HCT116 (cell line): ENCODE measurements around the gene HRC. TPM values are rescaled to one million over a fixed set of nuclear protein-coding genes. Genes with fewer than 3 reads are reported as not detected.

Source experiments
- ATAC-seq: fragments of 200-7000 bp; cut with Tn5 transposase; 2 replicates; pipeline ENCODE4 v1.9.1; 2020; ENCODE audit warnings: mild to moderate bottlenecking, moderate library complexity
- BruUV-seq: library from RNA; stranded (reverse); fragments of 400-500 nt; replicated peaks from 2 replicates; lab custom pipeline; 2021; lab: Mats Ljungman, UMichigan
- CTCF ChIA-PET: fragments of 300-600 bp; sonication (Branson Sonifier 250); formaldehyde crosslinking; loops from one replicate; lab custom pipeline; 2021; ENCODE audit warnings: antibody characterized with exemption; lab: Charles Lee
- POLR2A ChIA-PET: fragments of 300-600, 350-600 bp; sonication (Branson Sonifier 250); formaldehyde crosslinking; loops from one replicate; lab custom pipeline; 2021; ENCODE audit warnings: antibody characterized with exemption; lab: Charles Lee
- RAD21 ChIA-PET, 2 experiments: fragments of 300-600 bp; sonication (Branson Sonifier 250); formaldehyde crosslinking; loops; one replicate each; lab custom pipeline; 2023; ENCODE audit warnings: low total read pairs in 2 of 2; ENCODE audit not compliant: uncharacterized antibody in 2 of 2, unreplicated experiment in 2 of 2, low non-redundant PET in 1 of 2; lab: Charles Lee
- DNase-seq: peaks from one replicate; pipeline ENCODE4 v3.0.0-alpha.2; 2010; ENCODE audit warnings: low read depth, low spot score
- H2AFZ ChIP-seq: fragments of 200-600 bp; shearing (Covaris generic), sonication (generic); 2 replicates; pipeline ENCODE4 v1.6.1; 2017; ENCODE audit warnings: low read depth, mixed run types, mixed read lengths, antibody characterized with exemption, low read length; ENCODE audit not compliant: poor library complexity, severe bottlenecking
- H3K27ac ChIP-seq: 2 replicates; pipeline ENCODE4 v1.5.1; 2012; ENCODE audit warnings: low read depth, low read length
- H3K27me3 ChIP-seq: fragments of 200-600 bp; sonication (generic); 2 replicates; pipeline ENCODE4 v1.6.1; 2016; ENCODE audit warnings: mixed run types, low read length, mixed read lengths; ENCODE audit not compliant: insufficient read depth
- H3K36me3 ChIP-seq, 2 experiments: fragments of 200-500 bp in 1 of 2; fragments of 200-600 bp in 1 of 2; sonication (Bioruptor generic) in 1 of 2; sonication (generic) in 1 of 2; 2 replicates each; pipeline versions ENCODE4 v1.5.1 to v1.6.1; 2014 to 2016; ENCODE audit warnings: low read length in 2 of 2, inconsistent platforms in 1 of 2, mixed read lengths in 1 of 2, mixed run types in 1 of 2; ENCODE audit not compliant: insufficient read depth in 2 of 2, control insufficient read depth in 1 of 2
- H3K4me1 ChIP-seq, 2 experiments: fragments of 200-600 bp in 1 of 2; sonication (generic) in 1 of 2; 2 replicates each; pipeline versions ENCODE4 v1.5.1 to v1.6.1; 2012 to 2017; ENCODE audit warnings: low read length in 2 of 2, inconsistent platforms in 1 of 2, mild to moderate bottlenecking in 1 of 2, mixed read lengths in 1 of 2, mixed run types in 1 of 2, moderate library complexity in 1 of 2; ENCODE audit not compliant: insufficient read depth in 2 of 2, control insufficient read depth in 1 of 2
- H3K4me2 ChIP-seq: fragments of 200-600 bp; sonication (generic); 2 replicates; pipeline ENCODE4 v1.6.1; 2017; ENCODE audit warnings: mixed run types, low read length, mixed read lengths
- H3K4me3 ChIP-seq, 2 experiments: fragments of 200-600 bp in 1 of 2; sonication (generic) in 1 of 2; replicated peaks in 1 of 2; 2 replicates each; pipeline ENCODE4 v1.5.1; 2011 to 2016; ENCODE audit warnings: low read length in 2 of 2, control low read depth in 1 of 2, low read depth in 1 of 2, mild to moderate bottlenecking in 1 of 2, mixed read lengths in 1 of 2, mixed run types in 1 of 2
- H3K79me2 ChIP-seq: fragments of 200-600 bp; sonication (generic); 2 replicates; pipeline ENCODE4 v1.6.1; 2017; ENCODE audit warnings: mild to moderate bottlenecking, mixed run types, low read length, moderate library complexity, mixed read lengths; ENCODE audit not compliant: insufficient read depth
- H3K9ac ChIP-seq: fragments of 200-600 bp; sonication (generic); 2 replicates; pipeline ENCODE4 v1.6.1; 2016; ENCODE audit warnings: low read length, mixed read lengths
- H3K9me2 ChIP-seq: fragments of 200-600 bp; sonication (generic), shearing (Covaris generic); 2 replicates; pipeline ENCODE4 v1.6.1; 2017; ENCODE audit warnings: mixed run types, mild to moderate bottlenecking, moderate library complexity; ENCODE audit not compliant: insufficient read depth
- H3K9me3 ChIP-seq, 2 experiments: fragments of 200-500 bp in 1 of 2; fragments of 200-600 bp in 1 of 2; sonication (Bioruptor generic) in 1 of 2; sonication (generic) in 1 of 2; 2 replicates each; pipeline ENCODE4 v1.6.1; 2014 to 2017; ENCODE audit warnings: low read length in 2 of 2, mixed read lengths in 2 of 2, inconsistent platforms in 1 of 2, low read depth in 1 of 2, mild to moderate bottlenecking in 1 of 2, mixed run types in 1 of 2, moderate library complexity in 1 of 2; ENCODE audit not compliant: control insufficient read depth in 1 of 2, insufficient read depth in 1 of 2
- H4K20me1 ChIP-seq: fragments of 200-600 bp; sonication (generic), shearing (Covaris generic); 2 replicates; pipeline ENCODE4 v1.6.1; 2017; ENCODE audit warnings: mixed run types, mild to moderate bottlenecking, moderate library complexity; ENCODE audit not compliant: insufficient read depth
- EZH2phosphoT487 ChIP-seq: fragments of 200-600 bp; IDR thresholded peaks from 2 replicates; pipeline ENCODE4 v1.6.1; 2018; ENCODE audit warnings: antibody characterized with exemption, borderline replicate concordance
- RAD21 ChIP-seq: IDR thresholded peaks from 2 replicates; pipeline ENCODE4 v1.6.1; 2012; ENCODE audit warnings: low read depth, mild to moderate bottlenecking
- SP1 ChIP-seq: IDR thresholded peaks from 2 replicates; pipeline ENCODE4 v1.6.1; 2012; ENCODE audit warnings: low read depth
- TCF7L2 ChIP-seq: IDR thresholded peaks from 2 replicates; pipeline ENCODE4 v1.7.0; 2011; ENCODE audit warnings: borderline replicate concordance, inconsistent platforms; ENCODE audit not compliant: insufficient read depth, insufficient read length; ENCODE audit errors: extremely low read depth
- intact Hi-C: fragments of 100-400 bp; cut with micrococcal nuclease; formaldehyde crosslinking; loops from 2 replicates; pipeline ENCODE4 v1.10.0; 2022
- total RNA-seq: library from RNA; stranded (reverse); gene quantifications from one replicate; pipeline ENCODE4 v1.2.1, GENCODE V29; 2021; ENCODE audit not compliant: unreplicated experiment
- TF ChIP-seq, protein P1 (sequence below): IDR thresholded peaks from 2 replicates; pipeline ENCODE4 v1.6.1; 2012; ENCODE audit warnings: low read depth
- TF ChIP-seq, protein P2 (sequence below): IDR thresholded peaks from 2 replicates; pipeline ENCODE4 v1.6.1; 2012

Gene HRC
- total RNA-seq, 1 experiment from 2014 or later: not detected

DNA sequence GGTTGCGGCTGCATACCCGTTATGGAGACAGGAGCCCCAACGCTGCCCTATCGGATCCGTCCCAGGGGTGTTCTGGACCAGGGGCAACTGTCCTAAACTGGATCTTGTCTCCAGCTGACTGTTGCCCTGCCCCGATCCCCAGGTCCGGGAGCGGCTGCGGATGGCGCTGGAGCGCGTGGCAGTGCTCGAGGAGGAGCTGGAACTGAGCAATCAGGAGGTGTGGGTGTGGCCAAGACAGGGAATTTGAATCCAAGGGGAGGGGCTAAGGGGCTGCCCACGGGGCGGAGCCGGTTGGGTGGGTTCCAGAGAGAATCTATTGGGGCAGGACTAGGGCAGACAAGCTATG lies 26.0 kb downstream of the HRC start:
- no TSS peak for BruUV-seq
- H4K20me1 ChIP-seq: no peaks in the 10 kb centered on the region
- POLR2A ChIA-PET: interaction anchor here (1.3 to 2.3 kb wide), 2 partner anchors 15 to 21 kb away, joined by 5 to 9 read pairs; partner anchors contain the start of gene LIN7B
- no peaks in the 10 kb centered on the region for H3K27me3 ChIP-seq
- no peak for DNase-seq
- ATAC-seq: no peak
- H3K4me2 ChIP-seq: peak overlapping the region; percentile 88
- TF ChIP-seq RAD21: no peak
- TF ChIP-seq, protein P1, sequence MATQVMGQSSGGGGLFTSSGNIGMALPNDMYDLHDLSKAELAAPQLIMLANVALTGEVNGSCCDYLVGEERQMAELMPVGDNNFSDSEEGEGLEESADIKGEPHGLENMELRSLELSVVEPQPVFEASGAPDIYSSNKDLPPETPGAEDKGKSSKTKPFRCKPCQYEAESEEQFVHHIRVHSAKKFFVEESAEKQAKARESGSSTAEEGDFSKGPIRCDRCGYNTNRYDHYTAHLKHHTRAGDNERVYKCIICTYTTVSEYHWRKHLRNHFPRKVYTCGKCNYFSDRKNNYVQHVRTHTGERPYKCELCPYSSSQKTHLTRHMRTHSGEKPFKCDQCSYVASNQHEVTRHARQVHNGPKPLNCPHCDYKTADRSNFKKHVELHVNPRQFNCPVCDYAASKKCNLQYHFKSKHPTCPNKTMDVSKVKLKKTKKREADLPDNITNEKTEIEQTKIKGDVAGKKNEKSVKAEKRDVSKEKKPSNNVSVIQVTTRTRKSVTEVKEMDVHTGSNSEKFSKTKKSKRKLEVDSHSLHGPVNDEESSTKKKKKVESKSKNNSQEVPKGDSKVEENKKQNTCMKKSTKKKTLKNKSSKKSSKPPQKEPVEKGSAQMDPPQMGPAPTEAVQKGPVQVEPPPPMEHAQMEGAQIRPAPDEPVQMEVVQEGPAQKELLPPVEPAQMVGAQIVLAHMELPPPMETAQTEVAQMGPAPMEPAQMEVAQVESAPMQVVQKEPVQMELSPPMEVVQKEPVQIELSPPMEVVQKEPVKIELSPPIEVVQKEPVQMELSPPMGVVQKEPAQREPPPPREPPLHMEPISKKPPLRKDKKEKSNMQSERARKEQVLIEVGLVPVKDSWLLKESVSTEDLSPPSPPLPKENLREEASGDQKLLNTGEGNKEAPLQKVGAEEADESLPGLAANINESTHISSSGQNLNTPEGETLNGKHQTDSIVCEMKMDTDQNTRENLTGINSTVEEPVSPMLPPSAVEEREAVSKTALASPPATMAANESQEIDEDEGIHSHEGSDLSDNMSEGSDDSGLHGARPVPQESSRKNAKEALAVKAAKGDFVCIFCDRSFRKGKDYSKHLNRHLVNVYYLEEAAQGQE: no peak
- RAD21 ChIA-PET: no interaction called here
- peak overlapping the region; percentile 62 for H3K27ac ChIP-seq
- H3K4me3 ChIP-seq: peak overlapping the region in 1 of 2 experiments; percentile 60; a peak in 2 of 4 replicates
- no peaks in the 10 kb centered on the region for H3K9me2 ChIP-seq
- no peak overlapping the region; the same call in 1 of the 2 replicates for H3K9ac ChIP-seq
- H3K9me3 ChIP-seq: no peaks in the 10 kb centered on the region
- H3K36me3 ChIP-seq: peaks cover 0 to 8% of the 10 kb centered on the region in 2 experiments; a peak in 2 of 4 replicates
- no peak overlapping the region for H2AFZ ChIP-seq
- intact Hi-C loops: no loop called here
- no peaks in the 10 kb centered on the region for H3K79me2 ChIP-seq
- CTCF ChIA-PET: interaction anchor here (1.7 kb wide), 1 partner anchor 17 kb away, joined by 6 read pairs; no protein-coding TSS in a partner anchor
- H3K4me1 ChIP-seq: peaks cover 12 to 28% of the 10 kb centered on the region in 2 experiments

DNA sequence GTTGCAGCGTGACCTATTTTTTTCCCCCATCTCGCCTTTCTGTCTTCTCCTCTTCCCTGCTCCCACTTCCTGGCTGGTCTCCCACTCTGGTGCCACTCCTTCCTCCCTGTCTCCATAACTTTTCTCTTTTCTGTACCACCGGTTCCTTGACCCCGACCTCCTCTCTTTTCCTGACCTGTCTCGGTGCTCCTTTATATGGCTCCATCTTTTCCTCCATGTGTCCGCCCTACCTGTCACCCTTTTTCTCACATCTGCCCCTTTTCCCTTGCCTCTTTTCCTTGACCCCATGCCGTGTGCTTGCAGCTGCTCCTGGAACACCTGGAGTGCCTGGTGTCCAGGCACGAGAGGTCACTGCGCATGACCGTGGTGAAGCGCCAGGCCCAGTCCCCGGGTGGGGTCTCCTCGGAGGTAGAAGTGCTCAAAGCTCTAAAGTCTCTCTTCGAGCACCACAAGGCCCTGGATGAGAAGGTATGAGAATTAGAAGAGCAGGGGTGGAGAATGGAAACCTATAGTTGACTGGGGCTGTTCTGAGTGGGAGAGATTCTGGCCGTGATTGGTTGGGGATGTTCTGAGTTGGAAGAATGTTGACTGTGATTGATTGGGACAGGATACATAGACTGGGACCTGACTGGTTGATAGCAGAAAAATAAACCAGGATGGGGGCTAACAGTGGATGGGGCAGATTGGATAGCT lies 26.5 kb downstream of the HRC start:
- no peaks in the 10 kb centered on the region for H4K20me1 ChIP-seq
- H3K4me3 ChIP-seq: peak overlapping the region; percentile 40 to 60
- H3K9me2 ChIP-seq: no peaks in the 10 kb centered on the region
- ChIA-PET RAD21 (no interaction called here), CTCF (interaction anchor here (1.3 to 2.2 kb wide), 6 partner anchors 8 to 70 kb away, joined by 3 to 17 read pairs (median 10); partner anchors contain the start of gene LIN7B), POLR2A (interaction anchor here (0.6 to 2.3 kb wide), 5 partner anchors 15 to 1404 kb away, joined by 4 to 9 read pairs (median 5); partner anchors contain the start of genes GYS1, LIN7B and RUVBL2)
- peak overlapping the region; percentile 88 for H3K4me2 ChIP-seq
- no peaks in the 10 kb centered on the region for H3K9me3 ChIP-seq
- ATAC-seq: no peak
- BruUV-seq: TSS peak; percentile 89
- no peak overlapping the region for H2AFZ ChIP-seq
- H3K36me3 ChIP-seq: peaks cover 0 to 5% of the 10 kb centered on the region in 2 experiments; a peak in 1 of 4 replicates
- no peak for DNase-seq
- H3K9ac ChIP-seq: peak overlapping the region; percentile 57
- H3K79me2 ChIP-seq: no peaks in the 10 kb centered on the region
- TF ChIP-seq TCF7L2 (no peak), EZH2phosphoT487 (no peak), SP1 (no peak), RAD21 (no peak)
- TF ChIP-seq, protein P2, sequence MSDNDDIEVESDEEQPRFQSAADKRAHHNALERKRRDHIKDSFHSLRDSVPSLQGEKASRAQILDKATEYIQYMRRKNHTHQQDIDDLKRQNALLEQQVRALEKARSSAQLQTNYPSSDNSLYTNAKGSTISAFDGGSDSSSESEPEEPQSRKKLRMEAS: no peak
- TF ChIP-seq, protein P1: no peak
- H3K27ac ChIP-seq: peak overlapping the region; percentile 62
- H3K4me1 ChIP-seq: peaks cover 12 to 26% of the 10 kb centered on the region in 2 experiments
- intact Hi-C loops: no loop called here
- H3K27me3 ChIP-seq: no peaks in the 10 kb centered on the region
